Calu3 (cell line): Measurements from ENCODE around the gene FSTL1. TPM values are rescaled to one million over a fixed set of nuclear protein-coding genes. Genes with fewer than 3 reads are reported as not detected.

Experiments used
- BruUV-seq: library from RNA; stranded (reverse); fragments of 400-500 nt; replicated peaks from 2 replicates; lab custom pipeline; 2021; lab: Mats Ljungman, UMichigan
- CTCF ChIA-PET: fragments of 300-600 bp; sonication (Branson Sonifier 250); formaldehyde crosslinking; loops from one replicate; lab custom pipeline; 2022; ENCODE audit warnings: antibody characterized with exemption; lab: Charles Lee
- DNase-seq: peaks from one replicate; pipeline ENCODE4 v3.0.0; 2022
- H3K27ac Mint-ChIP-seq: one replicate; pipeline ENCODE4 v1.8.0; 2022; ENCODE audit warnings: mixed read lengths; ENCODE audit not compliant: unreplicated experiment
- H3K27me3 Mint-ChIP-seq: one replicate; pipeline ENCODE4 v1.8.0; 2022; ENCODE audit warnings: mixed read lengths; ENCODE audit not compliant: unreplicated experiment
- H3K36me3 Mint-ChIP-seq: one replicate; pipeline ENCODE4 v1.8.0; 2022; ENCODE audit warnings: mild to moderate bottlenecking, moderate library complexity, mixed read lengths; ENCODE audit not compliant: insufficient read depth, unreplicated experiment
- H3K4me1 Mint-ChIP-seq: one replicate; pipeline ENCODE4 v1.8.0; 2022; ENCODE audit warnings: mild to moderate bottlenecking, low read depth, mixed read lengths; ENCODE audit not compliant: unreplicated experiment
- H3K4me3 Mint-ChIP-seq: one replicate; pipeline ENCODE4 v1.8.0; 2022; ENCODE audit warnings: mild to moderate bottlenecking, low read depth, moderate library complexity, mixed read lengths; ENCODE audit not compliant: unreplicated experiment
- H3K9me3 Mint-ChIP-seq: one replicate; pipeline ENCODE4 v1.8.0; 2022; ENCODE audit warnings: low read depth, mixed read lengths; ENCODE audit not compliant: unreplicated experiment
- intact Hi-C: fragments of 100-400 bp; cut with micrococcal nuclease; formaldehyde crosslinking; loops from one replicate; pipeline ENCODE4 v1.10.0; 2022; ENCODE audit not compliant: unreplicated experiment
- total RNA-seq: library from RNA; stranded (reverse); gene quantifications from 2 replicates; pipeline ENCODE4 v1.2.3, GENCODE V29; 2022
- TF ChIP-seq, protein P1 (sequence below): fragments of 200-600 bp; IDR thresholded peaks from one replicate; pipeline ENCODE4 v1.8.0; 2022; ENCODE audit warnings: antibody characterized with exemption; ENCODE audit not compliant: unreplicated experiment

The FSTL1 gene
- total RNA-seq, 1 experiment from 2014 or later = 18.5 TPM

- no peak for DNase-seq
- Mint-ChIP-seq H3K4me1 (no peaks in the 10 kb centered on the region), H3K9me3 (no peaks in the 10 kb centered on the region), H3K27ac (no peak overlapping the region), H3K36me3 (peaks cover 5% of the 10 kb centered on the region), H3K27me3 (no peaks in the 10 kb centered on the region), H3K4me3 (no peak overlapping the region)
- intact Hi-C loops = no loop called here
- TF ChIP-seq, protein P1, sequence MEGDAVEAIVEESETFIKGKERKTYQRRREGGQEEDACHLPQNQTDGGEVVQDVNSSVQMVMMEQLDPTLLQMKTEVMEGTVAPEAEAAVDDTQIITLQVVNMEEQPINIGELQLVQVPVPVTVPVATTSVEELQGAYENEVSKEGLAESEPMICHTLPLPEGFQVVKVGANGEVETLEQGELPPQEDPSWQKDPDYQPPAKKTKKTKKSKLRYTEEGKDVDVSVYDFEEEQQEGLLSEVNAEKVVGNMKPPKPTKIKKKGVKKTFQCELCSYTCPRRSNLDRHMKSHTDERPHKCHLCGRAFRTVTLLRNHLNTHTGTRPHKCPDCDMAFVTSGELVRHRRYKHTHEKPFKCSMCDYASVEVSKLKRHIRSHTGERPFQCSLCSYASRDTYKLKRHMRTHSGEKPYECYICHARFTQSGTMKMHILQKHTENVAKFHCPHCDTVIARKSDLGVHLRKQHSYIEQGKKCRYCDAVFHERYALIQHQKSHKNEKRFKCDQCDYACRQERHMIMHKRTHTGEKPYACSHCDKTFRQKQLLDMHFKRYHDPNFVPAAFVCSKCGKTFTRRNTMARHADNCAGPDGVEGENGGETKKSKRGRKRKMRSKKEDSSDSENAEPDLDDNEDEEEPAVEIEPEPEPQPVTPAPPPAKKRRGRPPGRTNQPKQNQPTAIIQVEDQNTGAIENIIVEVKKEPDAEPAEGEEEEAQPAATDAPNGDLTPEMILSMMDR = no peak
- BruUV-seq = no TSS peak
- CTCF ChIA-PET = no interaction called here
Measured at GRCh38 chr3:120402257-120402656, 48.5 kb downstream of the FSTL1 start.

DNA sequence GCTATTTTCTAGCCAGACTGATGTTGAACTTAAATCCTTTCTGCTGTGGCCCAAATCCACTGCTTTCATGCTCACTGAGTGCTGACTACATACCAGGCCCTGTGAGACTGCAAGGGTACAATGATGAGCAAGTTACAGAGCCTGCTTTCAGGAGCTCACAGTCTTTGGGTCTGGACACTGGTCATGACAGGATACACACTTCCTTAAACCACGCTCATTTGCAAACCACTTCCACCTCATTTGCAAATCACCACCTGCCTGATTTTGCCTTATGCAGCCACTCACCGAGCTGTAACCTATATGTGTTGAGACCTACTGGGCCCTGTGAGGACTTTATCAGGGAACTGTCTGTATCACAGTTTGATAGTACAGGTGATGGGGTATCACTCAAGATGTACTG is 51.4 kb downstream of the FSTL1 start:
- H3K36me3 Mint-ChIP-seq = peaks cover 5% of the 10 kb centered on the region
- H3K27me3 Mint-ChIP-seq = no peaks in the 10 kb centered on the region
- H3K27ac Mint-ChIP-seq = no peak overlapping the region
- no peaks in the 10 kb centered on the region for H3K9me3 Mint-ChIP-seq
- CTCF ChIA-PET = no interaction called here
- H3K4me1 Mint-ChIP-seq = no peaks in the 10 kb centered on the region
- intact Hi-C loops = no loop called here
- TF ChIP-seq, protein P1 = no peak
- DNase-seq = no peak
- no TSS peak for BruUV-seq
- no peak overlapping the region for H3K4me3 Mint-ChIP-seq

- H3K9me3 Mint-ChIP-seq = no peaks in the 10 kb centered on the region
- no peaks in the 10 kb centered on the region for H3K36me3 Mint-ChIP-seq
- CTCF ChIA-PET = no interaction called here
- TF ChIP-seq, protein P1 = no peak
- no peaks in the 10 kb centered on the region for H3K4me1 Mint-ChIP-seq
- no peak for DNase-seq
- intact Hi-C loops = no loop called here
- no TSS peak for BruUV-seq
- no peaks in the 10 kb centered on the region for H3K27me3 Mint-ChIP-seq
- H3K4me3 Mint-ChIP-seq = no peak overlapping the region
- H3K27ac Mint-ChIP-seq = no peak overlapping the region
Measured at GRCh38 chr3:120396469-120396868, 54.3 kb downstream of the FSTL1 start.

GRCh38 chr3:120394347-120394746 is 56.4 kb downstream of the FSTL1 start:
- H3K4me3 Mint-ChIP-seq = no peak overlapping the region
- no peaks in the 10 kb centered on the region for H3K27me3 Mint-ChIP-seq
- CTCF ChIA-PET = no interaction called here
- no peaks in the 10 kb centered on the region for H3K9me3 Mint-ChIP-seq
- intact Hi-C loops = no loop called here
- BruUV-seq = no TSS peak
- no peak overlapping the region for H3K27ac Mint-ChIP-seq
- DNase-seq = no peak
- H3K4me1 Mint-ChIP-seq = no peaks in the 10 kb centered on the region
- no peaks in the 10 kb centered on the region for H3K36me3 Mint-ChIP-seq
- TF ChIP-seq, protein P1 = no peak
